Stimulated activated CD4-positive, alpha-beta T cell treated with anti-CD3 and anti-CD28 coated beads, Interleukin-2, amount 100 ng/mL, for 48 hours (primary cell): ENCODE data around the gene SCAMP3.
A peak's percentile ranks its signal among the peaks of the same experiment; 100 is the strongest.
"Not testable (repeated sequence)": the region's sequence is repeated elsewhere in the genome, so short reads cannot be mapped to it uniquely, and the experiment has no call there.

Experiments
- DNase-seq, 2 donors: peaks; one replicate each; pipeline ENCODE4 v3.0.0-alpha.2; 2020

Gene SCAMP3

DNA sequence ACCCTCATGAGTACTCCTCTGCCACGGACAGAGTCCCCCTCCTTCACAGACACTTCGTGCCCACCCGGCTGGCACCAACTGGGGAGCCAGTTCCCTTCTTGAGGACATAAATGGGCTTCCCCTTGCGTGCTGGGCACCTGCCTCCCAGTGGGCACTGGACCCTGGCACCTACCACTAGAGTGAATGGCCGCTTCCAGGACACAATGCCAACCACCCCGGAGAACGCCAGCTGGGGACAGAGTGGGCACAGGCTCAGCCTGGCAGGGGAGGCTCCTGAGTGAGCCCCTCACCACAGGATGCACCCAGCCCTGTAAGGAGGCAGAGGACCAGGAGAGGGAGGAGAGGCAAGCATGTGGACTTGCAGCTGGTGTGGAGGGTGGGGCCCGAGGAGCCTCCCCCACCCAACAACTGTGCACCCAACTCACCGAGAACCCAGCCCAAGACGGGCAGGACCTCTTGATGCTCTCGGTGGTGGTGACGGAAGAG, 7.9 kb downstream of the SCAMP3 start:
- no peak for DNase-seq

- DNase-seq = no peak
These were observed 8.4 kb downstream of the SCAMP3 start for GRCh38 chr1:155253797-155254196.

- DNase-seq = no peak
These were observed 9.0 kb downstream of the SCAMP3 start for GRCh38 chr1:155253208-155253607.

DNA sequence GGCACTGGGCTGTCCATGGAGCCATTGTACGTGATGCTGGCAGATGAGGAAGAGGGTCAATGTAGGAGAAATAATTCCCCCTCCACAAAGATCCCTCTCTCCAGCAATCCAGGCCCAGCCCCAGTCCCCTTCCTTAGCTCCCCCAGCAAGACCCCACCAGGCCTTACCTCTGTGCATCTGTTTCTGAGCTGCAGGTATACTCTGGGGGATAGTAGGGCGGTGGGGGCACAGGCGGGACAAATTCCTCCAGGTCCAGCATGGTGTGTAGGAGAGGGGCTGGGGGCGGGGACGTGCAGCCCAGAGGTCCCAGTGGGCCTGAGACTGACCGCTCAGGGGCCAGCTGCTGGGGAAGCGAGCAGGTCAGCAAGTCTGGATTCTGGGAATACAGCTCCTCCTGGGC, 10.6 kb downstream of the SCAMP3 start:
- DNase-seq = no peak

- DNase-seq = peak; percentile 97 to 98
These were observed 11.3 kb downstream of the SCAMP3 start for GRCh38 chr1:155250633-155251449.

DNA sequence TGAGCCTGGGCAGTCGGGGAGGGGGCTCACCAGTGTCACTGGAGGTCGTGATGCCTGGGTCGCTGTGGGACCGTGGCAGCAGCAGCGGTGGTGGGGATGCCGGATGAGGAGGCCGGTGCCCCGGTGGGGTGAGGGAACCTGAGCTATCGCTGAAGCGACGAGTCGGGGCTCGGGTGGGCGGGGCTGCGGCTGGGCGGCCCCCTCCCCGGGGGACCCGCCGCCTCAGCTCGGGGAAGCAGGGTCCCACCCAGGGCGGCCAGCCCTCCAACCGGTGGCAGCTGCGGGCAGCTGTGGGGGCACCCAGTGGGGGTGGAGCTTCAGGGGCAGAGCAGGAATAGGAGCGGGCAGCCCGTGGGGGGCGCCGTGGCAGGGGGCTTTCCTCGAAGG, 11.9 kb downstream of the SCAMP3 start:
- no peak for DNase-seq

GRCh38 chr1:155247667-155248553, 14.2 kb downstream of the SCAMP3 start:
- DNase-seq = no peak

DNA sequence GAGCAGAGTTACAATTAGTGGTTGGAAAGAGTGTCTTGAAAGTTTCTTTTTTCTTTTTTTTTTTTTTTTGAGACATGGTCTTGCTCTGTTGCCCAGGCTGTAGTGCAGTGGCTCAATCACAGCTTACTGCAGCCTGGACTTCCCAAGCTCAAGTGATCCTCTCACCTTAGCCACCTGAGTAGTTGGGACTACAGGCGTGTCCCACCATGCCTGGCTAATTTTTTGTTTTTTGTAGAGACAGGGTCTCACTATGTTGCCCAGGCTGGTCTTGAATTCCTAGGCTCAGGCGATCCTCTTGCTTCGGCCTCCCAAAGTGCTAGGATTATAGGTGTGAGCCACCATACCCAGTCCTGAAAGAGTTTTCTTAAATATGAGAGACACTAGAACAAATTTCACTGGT, 15.4 kb downstream of the SCAMP3 start:
- DNase-seq = not testable (repeated sequence)

- no peak for DNase-seq
These were observed 17.0 kb downstream of the SCAMP3 start for GRCh38 chr1:155245163-155245524.

DNA sequence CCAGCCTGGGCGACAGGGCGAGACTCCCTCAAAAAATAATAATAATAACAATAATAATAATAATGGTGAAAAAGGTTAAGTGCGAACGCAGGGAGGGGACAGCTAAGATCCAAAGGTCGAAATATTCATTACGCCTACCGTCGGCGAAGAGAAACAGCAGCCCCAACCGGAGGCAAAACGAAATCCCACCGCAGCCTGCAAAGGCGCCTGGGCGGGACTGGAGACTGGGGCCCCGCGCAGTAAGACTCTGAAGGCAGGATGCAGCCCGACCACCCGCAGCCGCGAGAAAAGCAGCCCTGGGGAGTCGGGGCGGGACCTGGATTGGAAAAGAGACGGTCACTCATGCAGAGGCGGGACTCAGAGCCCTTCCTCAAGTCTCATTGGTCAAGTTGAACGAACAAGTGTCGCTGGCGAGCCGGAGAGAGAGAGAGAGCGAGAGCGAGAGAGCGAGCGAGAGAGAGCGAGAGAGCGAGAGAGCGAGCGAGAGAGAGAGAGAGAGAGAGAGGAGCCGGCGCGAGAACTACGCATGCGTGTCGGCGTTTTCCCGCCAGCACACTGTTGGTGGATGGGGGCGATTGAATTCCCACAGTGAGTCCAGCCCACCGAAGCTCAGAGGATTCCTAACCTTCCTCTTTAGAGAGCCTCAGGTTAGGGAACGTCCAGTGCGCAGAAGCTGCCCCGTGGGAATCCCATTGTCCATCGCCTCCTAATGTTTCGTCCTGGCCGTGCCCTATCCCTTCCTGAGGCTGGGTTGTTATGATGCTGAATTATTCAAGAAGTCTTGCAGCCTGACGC, 17.6 kb downstream of the SCAMP3 start:
- DNase-seq = peak; percentile 84 to 87

GRCh38 chr1:155242805-155243358, 19.3 kb downstream of the SCAMP3 start:
- DNase-seq = no peak

- no peak for DNase-seq
These were observed 20.3 kb downstream of the SCAMP3 start for GRCh38 chr1:155241841-155242264.

DNA sequence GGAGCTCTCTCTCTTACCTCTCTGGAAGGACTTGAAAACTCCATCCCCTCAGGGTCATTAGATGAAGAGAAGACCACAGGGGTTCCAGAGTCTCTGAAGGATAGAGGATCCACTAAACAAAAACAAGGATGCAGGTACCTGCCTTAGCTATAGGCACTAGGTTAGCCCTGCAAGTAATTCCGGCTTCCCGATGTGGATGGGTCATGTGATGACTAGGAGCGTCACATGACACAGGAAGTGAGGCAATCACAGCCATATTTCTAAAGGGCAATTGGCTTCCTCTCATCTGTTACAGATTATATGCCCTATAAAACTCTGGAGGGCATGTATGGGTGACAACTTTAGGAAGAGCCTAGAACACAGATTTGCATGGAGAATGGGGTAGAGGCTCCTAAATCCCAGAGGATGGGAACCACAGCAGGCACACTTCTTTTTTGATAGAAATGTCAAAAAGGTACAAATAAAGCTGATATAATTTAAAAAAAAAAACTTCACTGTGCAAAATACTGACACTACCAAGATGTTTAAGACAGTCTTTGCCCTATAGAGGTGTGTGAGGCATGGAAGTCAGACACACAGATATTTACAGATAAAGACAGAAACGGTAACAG, 21.0 kb downstream of the SCAMP3 start:
- DNase-seq = peak in 1 of 2 donors; percentile 52

- DNase-seq = no peak
These were observed 25.7 kb downstream of the SCAMP3 start for GRCh38 chr1:155236451-155236850.

DNA sequence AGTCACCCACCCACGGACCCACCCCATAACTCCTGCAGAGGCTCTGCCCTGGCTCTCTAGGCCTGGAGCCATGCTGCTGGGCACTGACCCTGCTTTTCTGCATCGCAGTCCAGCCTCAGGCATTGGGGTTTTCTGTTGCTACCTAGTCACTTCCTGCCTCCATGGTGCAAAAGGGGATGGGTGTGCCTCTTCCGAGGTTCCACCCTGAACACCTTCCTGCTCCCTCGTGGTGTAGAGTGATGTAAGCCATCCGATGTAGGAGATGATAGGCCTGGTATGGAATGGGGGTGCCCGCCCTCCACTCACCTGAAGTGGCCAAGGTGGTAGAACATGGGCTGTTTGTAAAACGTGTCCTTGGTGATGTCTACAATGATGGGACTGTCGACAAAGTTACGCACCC, 26.8 kb downstream of the SCAMP3 start:
- DNase-seq = not testable (repeated sequence)

GRCh38 chr1:155233502-155233901, 28.7 kb downstream of the SCAMP3 start:
- DNase-seq = not testable (repeated sequence)

- not testable (repeated sequence) for DNase-seq
These were observed 29.9 kb downstream of the SCAMP3 start for GRCh38 chr1:155232001-155232978.

DNA sequence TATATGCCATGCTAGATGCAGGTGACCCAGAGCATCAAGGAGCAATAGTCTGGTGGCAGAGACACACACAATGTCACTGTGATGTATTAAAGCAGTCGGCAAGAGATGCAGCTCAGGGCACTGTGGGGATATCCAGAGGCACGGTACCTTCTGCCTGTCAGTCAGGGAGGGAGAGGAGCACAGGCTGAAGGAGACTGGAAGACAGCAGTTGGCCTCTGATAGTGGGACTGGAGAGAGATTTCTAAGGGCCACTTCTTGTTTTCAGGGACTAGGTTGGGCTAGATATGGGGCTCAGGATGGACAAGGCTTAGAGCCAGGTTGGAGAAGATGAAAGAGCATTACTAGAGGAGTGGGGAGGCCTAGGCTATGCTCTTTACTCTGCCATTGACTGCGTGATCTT, 30.9 kb downstream of the SCAMP3 start:
- not testable (repeated sequence) for DNase-seq

DNA sequence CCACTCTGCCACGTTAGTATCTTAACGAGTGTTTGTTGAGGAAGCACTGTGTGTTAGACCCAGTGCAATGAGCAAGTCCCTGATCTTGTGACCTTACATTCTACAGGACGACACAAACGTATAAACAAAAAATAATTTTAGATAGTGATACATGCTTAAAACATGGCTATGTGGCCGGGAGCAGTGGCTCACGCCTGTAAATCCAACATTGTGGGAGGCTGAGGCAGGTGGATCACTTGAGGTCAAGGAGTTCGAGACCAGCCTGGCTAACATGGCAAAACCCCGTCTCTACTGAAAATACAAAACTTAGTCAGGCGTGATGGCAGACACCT, 34.1 kb downstream of the SCAMP3 start:
- DNase-seq = no peak

DNA sequence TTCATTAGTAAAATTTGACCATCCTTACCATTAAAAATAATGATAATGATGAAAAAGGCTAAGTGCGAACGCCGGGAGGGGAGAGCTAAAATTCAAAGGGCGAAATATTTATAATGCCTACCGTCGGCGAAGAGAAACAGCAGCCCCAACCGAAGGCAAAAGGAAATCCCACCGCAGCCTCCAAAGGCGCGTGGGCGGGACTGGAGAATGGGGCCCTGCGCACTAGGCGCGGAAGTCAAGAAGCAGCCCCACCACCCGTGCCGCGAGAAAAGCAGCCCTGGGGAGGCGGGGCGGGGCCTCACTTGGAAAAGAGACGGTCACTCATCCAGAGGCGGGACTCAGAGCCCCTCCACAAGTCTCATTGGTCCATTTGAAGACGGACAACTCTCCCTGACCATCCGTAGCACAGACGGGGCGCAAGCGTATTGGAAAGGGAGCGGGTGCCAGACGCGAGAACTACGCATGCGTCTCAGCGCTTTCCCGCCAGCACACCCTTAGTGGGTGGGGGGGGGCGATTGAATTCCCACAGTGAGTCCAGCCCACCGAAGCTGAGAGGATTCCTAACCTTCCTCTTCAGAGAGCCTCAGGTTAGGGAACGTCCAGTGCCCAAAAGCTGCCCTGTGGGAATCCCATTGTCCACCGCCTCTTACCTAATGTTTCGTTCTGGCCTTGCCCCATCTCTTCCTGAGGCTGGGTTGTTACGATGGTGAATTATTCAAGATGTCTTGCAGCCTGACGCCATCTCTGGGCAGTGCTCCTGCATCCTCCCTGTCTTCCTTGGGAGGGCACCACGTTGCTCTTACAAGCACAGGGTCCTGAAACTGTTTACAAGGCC, 34.7 kb downstream of the SCAMP3 start:
- DNase-seq = peak; percentile 99 to 100
